ENCODE measurements around the gene BFSP1.
A peak's percentile ranks its signal among the peaks of the same experiment; 100 is the strongest.

The BFSP1 gene

GRCh38 chr20:17522528-17522927 is 8.7 kb downstream of the BFSP1 start:
- H3K4me2 ChIP-seq (ENCODE audit: low read length): no peak overlapping the region
- H3K23ac ChIP-seq (ENCODE audit: low read length): no peak overlapping the region
- no peak overlapping the region for H2AK5ac ChIP-seq (ENCODE audit: low read length)
- no peak overlapping the region for H2AFZ ChIP-seq (ENCODE audit: insufficient read depth, low read length, poor library complexity)
- H3K36me3 ChIP-seq (ENCODE audit: control insufficient read depth in 1 of 2, insufficient read depth in 2 of 2, low read length in 2 of 2): no peaks in the 10 kb centered on the region
- no peaks in the 10 kb centered on the region for H3K9me3 ChIP-seq (ENCODE audit: insufficient read depth, low read depth, low read length)
- H4K8ac ChIP-seq (ENCODE audit: low read depth, low read length): no peak overlapping the region
- no CpG with 5 or more reads among the region's 3 CpGs for WGBS (ENCODE audit: extremely low coverage, insufficient coverage, insufficient read length)
- H3K18ac ChIP-seq (ENCODE audit: low read length): no peak overlapping the region
- H4K91ac ChIP-seq (ENCODE audit: low read depth, low read length): no peak overlapping the region
- no peak for DNase-seq
- H3K4me3 ChIP-seq (ENCODE audit: low read depth, low read length): no peak overlapping the region
- no peaks in the 10 kb centered on the region for H3K27me3 ChIP-seq (ENCODE audit: insufficient read depth, low read length)
- no peak overlapping the region for H4K12ac ChIP-seq (ENCODE audit: low read depth, low read length)
- no peak overlapping the region for H2BK12ac ChIP-seq (ENCODE audit: low read length)
- no peak overlapping the region for H2BK5ac ChIP-seq (ENCODE audit: low read depth, low read length, poor library complexity)
- no peak overlapping the region for H3K14ac ChIP-seq (ENCODE audit: low read length)
- H3K4ac ChIP-seq (ENCODE audit: low read depth, low read length): no peak overlapping the region
- no peak overlapping the region for H2BK120ac ChIP-seq (ENCODE audit: insufficient read depth, low read length, poor library complexity)
- H3K9ac ChIP-seq (ENCODE audit: low read length): no peak overlapping the region
- H3K79me1 ChIP-seq (ENCODE audit: low read length): no peaks in the 10 kb centered on the region
- H3K79me2 ChIP-seq (ENCODE audit: control insufficient read depth, insufficient read depth, low read length, poor library complexity): no peaks in the 10 kb centered on the region
- H3K27ac ChIP-seq (ENCODE audit: low read depth, low read length): no peak overlapping the region
- peaks cover 0 to 2% of the 10 kb centered on the region in 2 experiments for H3K4me1 ChIP-seq (ENCODE audit: control insufficient read depth in 1 of 2, insufficient read depth in 2 of 2, low read length in 2 of 2)

- Histone ChIP-seq H3K4ac (ENCODE audit: low read depth, low read length) (no peak overlapping the region), H2AK5ac (ENCODE audit: low read length) (no peak overlapping the region), H2BK12ac (ENCODE audit: low read length) (no peak overlapping the region), H3K18ac (ENCODE audit: low read length) (no peak overlapping the region), H3K36me3 (ENCODE audit: control insufficient read depth in 1 of 2, insufficient read depth in 2 of 2, low read length in 2 of 2) (no peaks in the 10 kb centered on the region), H3K27ac (ENCODE audit: low read depth, low read length) (no peak overlapping the region), H3K9me3 (ENCODE audit: insufficient read depth, low read depth, low read length) (no peaks in the 10 kb centered on the region), H3K14ac (ENCODE audit: low read length) (no peak overlapping the region), H3K4me1 (ENCODE audit: control insufficient read depth in 1 of 2, insufficient read depth in 2 of 2, low read length in 2 of 2) (peaks cover 0 to 2% of the 10 kb centered on the region in 2 experiments), H3K4me3 (ENCODE audit: low read depth, low read length) (no peak overlapping the region), H3K4me2 (ENCODE audit: low read length) (no peak overlapping the region), H2BK5ac (ENCODE audit: low read depth, low read length, poor library complexity) (no peak overlapping the region), H3K79me1 (ENCODE audit: low read length) (no peaks in the 10 kb centered on the region), H3K23ac (ENCODE audit: low read length) (no peak overlapping the region), H4K91ac (ENCODE audit: low read depth, low read length) (no peak overlapping the region), H4K8ac (ENCODE audit: low read depth, low read length) (no peak overlapping the region), H3K79me2 (ENCODE audit: control insufficient read depth, insufficient read depth, low read length, poor library complexity) (no peaks in the 10 kb centered on the region), H4K12ac (ENCODE audit: low read depth, low read length) (no peak overlapping the region), H3K9ac (ENCODE audit: low read length) (no peak overlapping the region), H3K27me3 (ENCODE audit: insufficient read depth, low read length) (no peaks in the 10 kb centered on the region), H2AFZ (ENCODE audit: insufficient read depth, low read length, poor library complexity) (no peak overlapping the region), H2BK120ac (ENCODE audit: insufficient read depth, low read length, poor library complexity) (no peak overlapping the region)
- peak in 1 of 2 donors; percentile 51 for DNase-seq
- no CpG with 5 or more reads among the region's 3 CpGs for WGBS (ENCODE audit: extremely low coverage, insufficient coverage, insufficient read length)
Observed at GRCh38 chr20:17520583-17520982, 10.6 kb downstream of the BFSP1 start.

GRCh38 chr20:17519606-17520285 is 11.4 kb downstream of the BFSP1 start:
- H3K23ac ChIP-seq (ENCODE audit: low read length): no peak overlapping the region
- H2BK12ac ChIP-seq (ENCODE audit: low read length): no peak overlapping the region
- H3K79me1 ChIP-seq (ENCODE audit: low read length): no peaks in the 10 kb centered on the region
- WGBS (ENCODE audit: extremely low coverage, insufficient coverage, insufficient read length): no CpG with 5 or more reads among the region's 7 CpGs
- no peak overlapping the region for H2AK5ac ChIP-seq (ENCODE audit: low read length)
- no peak overlapping the region for H3K18ac ChIP-seq (ENCODE audit: low read length)
- no peak overlapping the region for H4K91ac ChIP-seq (ENCODE audit: low read depth, low read length)
- H4K12ac ChIP-seq (ENCODE audit: low read depth, low read length): no peak overlapping the region
- H3K14ac ChIP-seq (ENCODE audit: low read length): no peak overlapping the region
- no peak overlapping the region for H3K4me2 ChIP-seq (ENCODE audit: low read length)
- H3K27ac ChIP-seq (ENCODE audit: low read depth, low read length): no peak overlapping the region
- H2BK120ac ChIP-seq (ENCODE audit: insufficient read depth, low read length, poor library complexity): no peak overlapping the region
- H3K9ac ChIP-seq (ENCODE audit: low read length): no peak overlapping the region
- no peaks in the 10 kb centered on the region for H3K79me2 ChIP-seq (ENCODE audit: control insufficient read depth, insufficient read depth, low read length, poor library complexity)
- no peak overlapping the region for H4K8ac ChIP-seq (ENCODE audit: low read depth, low read length)
- peaks cover 0 to 2% of the 10 kb centered on the region in 2 experiments for H3K4me1 ChIP-seq (ENCODE audit: control insufficient read depth in 1 of 2, insufficient read depth in 2 of 2, low read length in 2 of 2)
- H3K36me3 ChIP-seq (ENCODE audit: control insufficient read depth in 1 of 2, insufficient read depth in 2 of 2, low read length in 2 of 2): no peaks in the 10 kb centered on the region
- peak; percentile 29 to 30 for DNase-seq
- H2AFZ ChIP-seq (ENCODE audit: insufficient read depth, low read length, poor library complexity): no peak overlapping the region
- H2BK5ac ChIP-seq (ENCODE audit: low read depth, low read length, poor library complexity): no peak overlapping the region
- H3K4me3 ChIP-seq (ENCODE audit: low read depth, low read length): no peak overlapping the region
- H3K27me3 ChIP-seq (ENCODE audit: insufficient read depth, low read length): no peaks in the 10 kb centered on the region
- H3K4ac ChIP-seq (ENCODE audit: low read depth, low read length): no peak overlapping the region
- no peaks in the 10 kb centered on the region for H3K9me3 ChIP-seq (ENCODE audit: insufficient read depth, low read depth, low read length)

- Histone ChIP-seq H4K12ac (ENCODE audit: low read depth, low read length) (no peak overlapping the region), H2AK5ac (ENCODE audit: low read length) (no peak overlapping the region), H3K4me1 (ENCODE audit: control insufficient read depth in 1 of 2, insufficient read depth in 2 of 2, low read length in 2 of 2) (no peaks in the 10 kb centered on the region), H2AFZ (ENCODE audit: insufficient read depth, low read length, poor library complexity) (no peak overlapping the region), H2BK5ac (ENCODE audit: low read depth, low read length, poor library complexity) (no peak overlapping the region), H3K23ac (ENCODE audit: low read length) (no peak overlapping the region), H3K79me1 (ENCODE audit: low read length) (peaks cover under 1% of the 10 kb centered on the region), H3K36me3 (ENCODE audit: control insufficient read depth in 1 of 2, insufficient read depth in 2 of 2, low read length in 2 of 2) (no peaks in the 10 kb centered on the region), H3K4ac (ENCODE audit: low read depth, low read length) (no peak overlapping the region), H3K18ac (ENCODE audit: low read length) (no peak overlapping the region), H3K27ac (ENCODE audit: low read depth, low read length) (no peak overlapping the region), H3K14ac (ENCODE audit: low read length) (no peak overlapping the region), H3K4me3 (ENCODE audit: low read depth, low read length) (no peak overlapping the region), H4K91ac (ENCODE audit: low read depth, low read length) (no peak overlapping the region), H4K8ac (ENCODE audit: low read depth, low read length) (no peak overlapping the region), H2BK120ac (ENCODE audit: insufficient read depth, low read length, poor library complexity) (no peak overlapping the region), H3K4me2 (ENCODE audit: low read length) (no peak overlapping the region), H3K27me3 (ENCODE audit: insufficient read depth, low read length) (no peaks in the 10 kb centered on the region), H3K9ac (ENCODE audit: low read length) (no peak overlapping the region), H3K79me2 (ENCODE audit: control insufficient read depth, insufficient read depth, low read length, poor library complexity) (no peaks in the 10 kb centered on the region), H2BK12ac (ENCODE audit: low read length) (no peak overlapping the region), H3K9me3 (ENCODE audit: insufficient read depth, low read depth, low read length) (no peaks in the 10 kb centered on the region)
- peak in 1 of 2 donors; percentile 50 for DNase-seq
- WGBS (ENCODE audit: extremely low coverage, insufficient coverage, insufficient read length): no CpG with 5 or more reads among the region's 14 CpGs
Observed at GRCh38 chr20:17518339-17519052, 12.7 kb downstream of the BFSP1 start.
